NB4 (cell line): ENCODE results near the gene CERS1.

ENCODE experiments used
- CTCF ChIP-seq: IDR thresholded peaks from one replicate; pipeline ENCODE4 v1.5.1; 2012; ENCODE audit warnings: low read depth, low read length
- MYC ChIP-seq: IDR thresholded peaks from 2 replicates; pipeline ENCODE4 v1.6.1; 2011; ENCODE audit warnings: low read depth, low read length
- TF ChIP-seq, protein P1 (sequence below): IDR thresholded peaks from 2 replicates; pipeline ENCODE4 v1.6.1; 2011; ENCODE audit warnings: low read depth, low read length

DNA sequence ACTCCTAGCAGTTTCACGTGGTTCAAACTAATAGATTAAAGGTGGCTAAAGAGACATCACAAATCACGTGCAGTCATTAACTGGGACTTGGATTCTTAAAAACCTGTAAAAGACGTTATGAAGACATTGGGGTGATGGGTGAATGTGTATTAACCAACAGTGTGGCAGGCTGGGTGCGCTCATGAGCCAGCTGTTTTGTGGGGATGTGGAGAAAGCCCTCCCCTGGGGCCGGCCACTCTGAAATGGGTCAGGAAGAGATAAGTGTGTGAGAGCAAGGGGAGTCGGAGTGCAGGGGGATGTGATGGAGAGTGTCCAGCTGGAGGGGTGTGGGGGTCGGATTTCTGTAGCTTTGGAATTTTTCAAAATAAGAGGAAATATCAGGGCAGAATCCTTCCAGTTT lies 53.8 kb downstream of the CERS1 start:
- TF ChIP-seq CTCF (no peak), MYC (no peak)
- TF ChIP-seq, protein P1, sequence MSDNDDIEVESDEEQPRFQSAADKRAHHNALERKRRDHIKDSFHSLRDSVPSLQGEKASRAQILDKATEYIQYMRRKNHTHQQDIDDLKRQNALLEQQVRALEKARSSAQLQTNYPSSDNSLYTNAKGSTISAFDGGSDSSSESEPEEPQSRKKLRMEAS: no peak
